H1 (cell line): Measurements from ENCODE around the gene TSN. TPM values are rescaled to one million over a fixed set of nuclear protein-coding genes. Genes with fewer than 3 reads are reported as not detected.

ENCODE experiments used
- CTCF ChIA-PET: fragments of 300-600 bp; sonication (Branson Sonifier 250); formaldehyde crosslinking; loops from one replicate; lab custom pipeline; 2021; ENCODE audit not compliant: partially characterized antibody; lab: Charles Lee
- POLR2A ChIA-PET: fragments of 300-600 bp; sonication (Branson Sonifier 250); formaldehyde crosslinking; loops from one replicate; lab custom pipeline; 2021; ENCODE audit warnings: inconsistent platforms; ENCODE audit not compliant: partially characterized antibody; lab: Charles Lee
- DNase-seq, 2 experiments: peaks; one replicate each; pipeline versions ENCODE4 v3.0.0 to v3.0.0-alpha.2; 2010 to 2022; ENCODE audit warnings: low spot score in 2 of 2, low read depth in 1 of 2, mixed read lengths in 1 of 2
- FAIRE-seq: peaks from 2 replicates; lab custom pipeline; 2011; peaks lifted over from hg19 to GRCh38; lab: Jason Lieb, UNC
- H2AFZ ChIP-seq: 2 replicates; pipeline ENCODE4 v1.8.1; 2012; ENCODE audit warnings: low read length, inconsistent platforms
- H2AK5ac ChIP-seq: 2 replicates; pipeline ENCODE4 v1.6.1; 2013; ENCODE audit warnings: low read depth, low read length
- H2BK120ac ChIP-seq: replicated peaks from 2 replicates; pipeline ENCODE3; 2013; ENCODE audit warnings: low read depth, low read length, inconsistent platforms
- H2BK12ac ChIP-seq: 2 replicates; pipeline ENCODE4 v1.6.1; 2013; ENCODE audit warnings: low read depth, low read length
- H2BK15ac ChIP-seq: 2 replicates; pipeline ENCODE4 v1.6.1; 2013; ENCODE audit warnings: low read length
- H2BK20ac ChIP-seq: 2 replicates; pipeline ENCODE4 v1.6.1; 2013; ENCODE audit warnings: low read length
- H2BK5ac ChIP-seq: 2 replicates; pipeline ENCODE4 v1.6.1; 2013; ENCODE audit warnings: low read depth, low read length
- H3K14ac ChIP-seq: 2 replicates; pipeline ENCODE4 v1.6.1; 2013; ENCODE audit warnings: inconsistent platforms; ENCODE audit not compliant: insufficient read length
- H3K18ac ChIP-seq: 2 replicates; pipeline ENCODE4 v1.6.1; 2013; ENCODE audit warnings: low read length; ENCODE audit errors: extremely low read depth
- H3K23ac ChIP-seq: 2 replicates; pipeline ENCODE4 v1.6.1; 2013; ENCODE audit warnings: inconsistent platforms; ENCODE audit not compliant: insufficient read length
- H3K23me2 ChIP-seq: 2 replicates; pipeline ENCODE4 v1.6.1; 2013; ENCODE audit warnings: low read depth, low read length
- H3K27ac ChIP-seq: 2 replicates; pipeline ENCODE4 v1.6.1; 2011; ENCODE audit warnings: low read depth, low read length, inconsistent platforms
- H3K27me3 ChIP-seq, 4 experiments: replicated peaks in 1 of 4; 1 replicate in 1 of 4; 2 replicates in 3 of 4; pipeline versions ENCODE4 v1.6.1 to v1.8.1; 2011 to 2013; ENCODE audit warnings: low read length in 3 of 4, mild to moderate bottlenecking in 3 of 4, inconsistent platforms in 2 of 4, mixed read lengths in 2 of 4, moderate library complexity in 1 of 4; ENCODE audit not compliant: control insufficient read depth in 3 of 4, insufficient read depth in 3 of 4; ENCODE audit errors: extremely low read depth in 1 of 4
- H3K36me3 ChIP-seq, 4 experiments: 2 replicates each; pipeline versions ENCODE4 v1.6.1 to v1.8.1; 2011 to 2013; ENCODE audit warnings: mild to moderate bottlenecking in 4 of 4, low read length in 3 of 4, moderate library complexity in 2 of 4, control low read depth in 1 of 4, inconsistent platforms in 1 of 4; ENCODE audit not compliant: insufficient read depth in 4 of 4, control insufficient read depth in 2 of 4
- H3K4ac ChIP-seq: replicated peaks from 2 replicates; pipeline ENCODE3; 2013; ENCODE audit warnings: low read length, low read depth, mixed read lengths, inconsistent platforms; ENCODE audit not compliant: insufficient read length
- H3K4me1 ChIP-seq, 4 experiments: replicated peaks in 1 of 4; 1 replicate in 1 of 4; 2 replicates in 3 of 4; pipeline versions ENCODE4 v1.6.1 to v1.8.1; 2011 to 2013; ENCODE audit warnings: low read length in 3 of 4, inconsistent platforms in 2 of 4, mixed read lengths in 1 of 4; ENCODE audit not compliant: insufficient read depth in 4 of 4, control insufficient read depth in 3 of 4
- H3K4me2 ChIP-seq, 2 experiments: 2 replicates each; pipeline versions ENCODE4 v1.6.1 to v1.8.1; 2011 to 2013; ENCODE audit warnings: low read depth in 2 of 2, low read length in 2 of 2, control low read depth in 1 of 2, inconsistent platforms in 1 of 2, mild to moderate bottlenecking in 1 of 2; ENCODE audit not compliant: insufficient read depth in 1 of 2
- H3K4me3 ChIP-seq, 4 experiments: fragments of 200-600, 300-600 bp in 1 of 4; sonication (generic), shearing (Covaris generic), sonication (Bioruptor Twin) in 1 of 4; 2 replicates each; pipeline versions ENCODE4 v1.5.1 to v1.8.1; 2011 to 2016; ENCODE audit warnings: low read length in 4 of 4, low read depth in 3 of 4, control low read depth in 2 of 4, inconsistent platforms in 2 of 4, mild to moderate bottlenecking in 2 of 4, mixed read lengths in 1 of 4, moderate library complexity in 1 of 4; ENCODE audit not compliant: insufficient read depth in 2 of 4; ENCODE audit errors: extremely low read depth in 1 of 4
- H3K56ac ChIP-seq: replicated peaks from 2 replicates; pipeline ENCODE3; 2013; ENCODE audit warnings: low read depth, mild to moderate bottlenecking, mixed read lengths, low read length, inconsistent platforms; ENCODE audit not compliant: insufficient read length
- H3K79me1 ChIP-seq: 2 replicates; pipeline ENCODE4 v1.6.1; 2013; ENCODE audit warnings: low read depth, low read length, control low read depth
- H3K79me2 ChIP-seq, 2 experiments: 2 replicates each; pipeline versions ENCODE4 v1.6.1 to v1.8.1; 2012 to 2013; ENCODE audit warnings: low read length in 2 of 2, mild to moderate bottlenecking in 2 of 2, inconsistent platforms in 1 of 2; ENCODE audit not compliant: insufficient read depth in 2 of 2, control insufficient read depth in 1 of 2
- H3K9ac ChIP-seq, 4 experiments: replicated peaks in 1 of 4; 1 replicate in 1 of 4; 2 replicates in 3 of 4; pipeline versions ENCODE4 v1.6.1 to v1.8.1; 2011 to 2013; ENCODE audit warnings: low read depth in 3 of 4, low read length in 3 of 4, control low read depth in 2 of 4, mild to moderate bottlenecking in 2 of 4, moderate library complexity in 2 of 4, inconsistent platforms in 1 of 4; ENCODE audit errors: extremely low read depth in 1 of 4
- H3K9me3 ChIP-seq, 2 experiments: 2 replicates each; pipeline versions ENCODE4 v1.6.1 to v1.8.1; 2012 to 2013; ENCODE audit warnings: mild to moderate bottlenecking in 2 of 2, moderate library complexity in 2 of 2, control low read depth in 1 of 2, inconsistent platforms in 1 of 2, low read depth in 1 of 2, low read length in 1 of 2, mixed read lengths in 1 of 2; ENCODE audit not compliant: insufficient read depth in 2 of 2
- H4K20me1 ChIP-seq, 2 experiments: replicated peaks in 1 of 2; 2 replicates each; pipeline versions ENCODE3 to v1.8.1; 2011 to 2013; ENCODE audit warnings: inconsistent platforms in 2 of 2, low read length in 2 of 2, mild to moderate bottlenecking in 1 of 2; ENCODE audit not compliant: insufficient read depth in 2 of 2, control insufficient read depth in 1 of 2
- H4K5ac ChIP-seq: 2 replicates; pipeline ENCODE4 v1.6.1; 2013; ENCODE audit warnings: low read length, low read depth, mixed read lengths, inconsistent platforms; ENCODE audit not compliant: insufficient read length
- H4K8ac ChIP-seq: 2 replicates; pipeline ENCODE4 v1.8.0; 2013; ENCODE audit warnings: mild to moderate bottlenecking, moderate library complexity, low read length, inconsistent platforms; ENCODE audit not compliant: insufficient read depth; ENCODE audit errors: extremely low read depth
- H4K91ac ChIP-seq: replicated peaks from 2 replicates; pipeline ENCODE3; 2013; ENCODE audit warnings: low read length, mixed read lengths, inconsistent platforms; ENCODE audit not compliant: insufficient read length
- CBX5 ChIP-seq: fragments of 300-800, 300-1000 bp; sonication (generic); IDR thresholded peaks from 2 replicates; pipeline ENCODE4 v1.7.1; 2016; ENCODE audit warnings: antibody characterized with exemption, low read length, low read depth
- GABPA ChIP-seq: IDR thresholded peaks from 2 replicates; pipeline ENCODE4 v1.6.1; 2011; ENCODE audit warnings: mild to moderate bottlenecking, low read length, moderate library complexity, borderline replicate concordance; ENCODE audit not compliant: insufficient read depth
- HDAC2 ChIP-seq, 2 experiments: fragments of 300-600 bp in 1 of 2; sonication (generic) in 1 of 2; IDR thresholded peaks; 2 replicates each; pipeline ENCODE4 v1.6.1; 2011 to 2012; ENCODE audit warnings: low read depth in 2 of 2, low read length in 2 of 2, mild to moderate bottlenecking in 2 of 2, moderate library complexity in 2 of 2, borderline replicate concordance in 1 of 2, inconsistent platforms in 1 of 2
- KDM1A ChIP-seq: fragments of 200-600, 300-600 bp; sonication (generic); IDR thresholded peaks from 2 replicates; pipeline ENCODE4 v1.7.1; 2016; ENCODE audit warnings: mild to moderate bottlenecking, low read length, borderline replicate concordance
- NANOG ChIP-seq: IDR thresholded peaks from 2 replicates; pipeline ENCODE4 v1.6.1; 2011; ENCODE audit warnings: low read length, low read depth, mild to moderate bottlenecking, inconsistent platforms; ENCODE audit not compliant: insufficient read depth, poor library complexity, severe bottlenecking
- RXRA ChIP-seq: IDR thresholded peaks from 2 replicates; pipeline ENCODE4 v1.6.1; 2011; ENCODE audit warnings: low read depth, mild to moderate bottlenecking, low read length, moderate library complexity; ENCODE audit not compliant: insufficient read depth
- whole genome bisulfite sequencing, 2 experiments: shearing (Covaris generic) in 1 of 2; methylation state at CpG; one replicate each; pipeline versions ENCODE4 v1.1.6 to v1.1.7; 2013 to 2015; ENCODE audit warnings: low lambda C conversion rate in 2 of 2, mixed read lengths in 2 of 2, inconsistent platforms in 1 of 2, low coverage in 1 of 2, missing lambda C conversion rate in 1 of 2; ENCODE audit not compliant: insufficient replicate concordance in 2 of 2, insufficient coverage in 1 of 2, insufficient read length in 1 of 2; ENCODE audit errors: extremely low coverage in 1 of 2, missing lambda C conversion rate in 1 of 2; 5-methylcytosine and 5-hydroxymethylcytosine counted together
- polyA plus RNA-seq, 7 experiments: library from polyadenylated mRNA; depleted of rRNA in 3 of 7; stranded (reverse) in 5 of 7; unstranded in 2 of 7; fragments of >200 nt in 5 of 7; fragments of 200-250 nt in 2 of 7; gene quantifications; 1 replicate in 5 of 7; 2 replicates in 1 of 7; 4 replicates in 1 of 7; pipeline versions ENCODE4 v1.2.1 to v1.2.3, GENCODE V29; 2011 to 2013; ENCODE audit warnings: missing spikeins in 2 of 7, mixed read lengths in 2 of 7
- total RNA-seq: library from RNA; stranded (reverse); fragmentation: NEBNext Ultra II Directional; extraction: Animal tissue kit (Norgen Biotek cat#: 25700); gene quantifications from 2 replicates; pipeline ENCODE4 v1.2.1, GENCODE V29; 2021

TSN gene
- total and polyA plus RNA-seq, 2 of the 8 experiments (the other 6 are each of a cell fraction or from before 2014, with no cell fraction given) = 44.4 to 96.1 TPM

GRCh38 chr2:121754851-121755236, 607 bp upstream of the TSN start:
- Histone ChIP-seq H4K8ac (no peak overlapping the region), H3K14ac (no peak overlapping the region), H2AFZ (no peak overlapping the region), H3K9me3 (no peaks in the 10 kb centered on the region), H3K4me3 (peak overlapping the region; percentile 54 to 100 (median 96)), H2BK120ac (no peak overlapping the region), H3K23me2 (peaks cover 9% of the 10 kb centered on the region), H3K27ac (no peak overlapping the region), H3K9ac (peak overlapping the region in 3 of 4 experiments; percentile 15 to 63 (median 59); a peak in 5 of 7 replicates), H4K91ac (no peak overlapping the region), H2BK20ac (no peak overlapping the region), H3K27me3 (no peaks in the 10 kb centered on the region), H3K23ac (no peak overlapping the region), H3K18ac (no peak overlapping the region), H2BK15ac (no peak overlapping the region), H3K36me3 (peaks cover under 1 to 22% (median 5%) of the 10 kb centered on the region in 4 experiments; a peak in 6 of 8 replicates), H2AK5ac (no peak overlapping the region), H2BK12ac (no peak overlapping the region), H4K20me1 (no peaks in the 10 kb centered on the region), H3K56ac (no peak overlapping the region), H3K79me2 (peaks cover 7 to 44% of the 10 kb centered on the region in 2 experiments), H4K5ac (no peak overlapping the region), H3K79me1 (no peaks in the 10 kb centered on the region), H3K4me2 (peak overlapping the region; percentile 73 to 74), H2BK5ac (no peak overlapping the region), H3K4ac (peak overlapping the region; percentile 78), H3K4me1 (no peaks in the 10 kb centered on the region; a peak in 1 of 7 replicates)
- POLR2A ChIA-PET = interaction anchor here (0.8 to 3.6 kb wide), 5 partner anchors 12 to 105 kb away, joined by 3 to 16 read pairs (median 4); no protein-coding TSS in a partner anchor
- CTCF ChIA-PET = no interaction called here
- FAIRE-seq = no peak
- 9% methylated on average over 8 of the region's 8 CpGs; no CpG with 5 or more reads in 1 of the 2 experiments for WGBS, 2 experiments
- no peak for TF ChIP-seq NANOG
- peak; percentile 11 to 57; a peak in 2 of 4 replicates for TF ChIP-seq HDAC2 (IDR thresholded peaks at IDR 0.05; ENCODE audit: borderline replicate concordance in 1 of 2, low read depth in 2 of 2, low read length in 2 of 2)
- peak; percentile 87 for TF ChIP-seq KDM1A
- no peak for TF ChIP-seq CBX5
- no peak for TF ChIP-seq RXRA
- TF ChIP-seq GABPA = no peak
- no peak for DNase-seq
